ENCODE data around the gene FERMT2. TPM values are rescaled to one million over a fixed set of nuclear protein-coding genes. Genes with fewer than 3 reads are reported as not detected.
A peak's percentile ranks its signal among the peaks of the same experiment; 100 is the strongest.

Gene FERMT2
- total RNA-seq (ENCODE audit: insufficient read depth, low replicate concordance), result 383 TPM

- peak; percentile 94 for DNase-seq (ENCODE audit: low spot score)
Measured at GRCh38 chr14:52950898-52951680, at the start of gene FERMT2. TSS of gene FERMT2 (minus strand) at chr14:52951050. CDS start at chr14:52950568, 482 bp downstream.

- peak; percentile 63 for DNase-seq (ENCODE audit: low spot score)
Measured at GRCh38 chr14:52998376-52999015, 47.6 kb upstream of the FERMT2 start.

DNA sequence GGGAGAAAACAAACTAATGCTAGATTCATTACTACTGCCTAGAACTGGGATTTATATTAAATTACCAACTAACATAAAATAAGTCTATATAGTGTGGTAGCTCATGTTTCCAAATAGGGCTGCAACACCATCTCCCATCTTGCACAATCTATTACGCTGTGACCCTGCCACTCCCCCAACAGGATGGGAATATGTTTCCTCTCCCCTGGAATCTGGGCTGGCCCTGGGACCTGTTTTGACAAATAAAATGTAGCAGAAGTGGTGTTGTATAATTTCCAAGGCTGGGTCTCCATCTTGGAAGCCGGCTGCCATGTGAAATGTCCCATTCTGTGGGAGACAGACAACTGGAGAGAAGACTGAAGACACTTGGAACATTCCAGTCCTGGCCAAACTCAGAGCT, 45.6 kb upstream of the FERMT2 start:
- no peak for DNase-seq (ENCODE audit: low spot score)

DNA sequence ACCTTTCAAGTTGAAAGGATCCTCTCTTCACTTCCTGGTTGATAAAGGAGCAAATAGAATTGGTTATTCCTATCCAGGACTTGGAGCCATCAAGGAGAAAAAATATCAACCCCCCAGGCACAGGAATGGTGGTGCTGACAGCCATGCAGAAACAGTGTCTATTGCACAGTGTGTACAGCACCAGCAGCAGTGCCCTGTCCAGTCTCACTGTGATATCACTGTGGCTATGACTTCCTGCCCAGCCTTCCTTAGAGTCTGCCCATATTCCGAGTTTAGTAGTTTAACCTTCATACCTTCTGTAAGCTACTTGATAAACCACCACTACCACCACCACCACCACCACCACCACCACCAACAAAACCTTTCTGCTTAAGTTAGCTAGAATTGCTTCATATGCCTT, 45.1 kb upstream of the FERMT2 start:
- no peak for DNase-seq (ENCODE audit: low spot score)

GRCh38 chr14:52992236-52992870, 41.5 kb upstream of the FERMT2 start:
- peak; percentile 56 for DNase-seq (ENCODE audit: low spot score)

- no peak for DNase-seq (ENCODE audit: low spot score)
Measured at GRCh38 chr14:52988139-52988538, 37.3 kb upstream of the FERMT2 start.

GRCh38 chr14:52987514-52987913, 36.7 kb upstream of the FERMT2 start:
- no peak for DNase-seq (ENCODE audit: low spot score)

GRCh38 chr14:52987042-52987441, 36.2 kb upstream of the FERMT2 start:
- DNase-seq (ENCODE audit: low spot score), result no peak

DNA sequence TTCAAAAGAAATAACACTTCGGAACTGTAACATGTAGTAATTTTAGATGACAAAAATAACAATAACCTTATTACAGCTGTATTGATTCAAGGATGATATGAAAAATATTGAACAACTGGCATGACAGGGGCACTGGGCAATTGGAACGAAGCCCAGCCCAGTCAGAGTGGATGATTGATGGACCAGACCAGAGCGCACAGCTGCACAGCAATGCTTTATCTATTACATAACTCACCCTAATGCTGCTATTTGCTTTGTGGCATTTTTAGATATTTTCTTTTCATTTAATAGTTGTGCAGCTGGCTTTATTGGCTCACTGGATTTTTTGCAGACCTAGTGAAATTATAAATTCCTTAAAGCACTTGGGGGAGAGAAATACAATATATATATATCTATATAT, 26.9 kb upstream of the FERMT2 start:
- peak; percentile 60 for DNase-seq (ENCODE audit: low spot score)

GRCh38 chr14:52974406-52974805, 23.6 kb upstream of the FERMT2 start:
- DNase-seq (ENCODE audit: low spot score), result no peak

GRCh38 chr14:52961060-52961639, 10.3 kb upstream of the FERMT2 start:
- DNase-seq (ENCODE audit: low spot score), result peak; percentile 19

- no peak for DNase-seq (ENCODE audit: low spot score)
Measured at GRCh38 chr14:52960627-52961026, 9.8 kb upstream of the FERMT2 start.

GRCh38 chr14:52954346-52955214, 3.7 kb upstream of the FERMT2 start:
- DNase-seq (ENCODE audit: low spot score), result peak; percentile 86

- DNase-seq (ENCODE audit: low spot score), result peak; percentile 86
Measured at GRCh38 chr14:52951681-52952554, 1.1 kb upstream of the FERMT2 start.

GRCh38 chr14:52950410-52950897, 396 bp downstream of the FERMT2 start:
- peak; percentile 69 for DNase-seq (ENCODE audit: low spot score)

DNA sequence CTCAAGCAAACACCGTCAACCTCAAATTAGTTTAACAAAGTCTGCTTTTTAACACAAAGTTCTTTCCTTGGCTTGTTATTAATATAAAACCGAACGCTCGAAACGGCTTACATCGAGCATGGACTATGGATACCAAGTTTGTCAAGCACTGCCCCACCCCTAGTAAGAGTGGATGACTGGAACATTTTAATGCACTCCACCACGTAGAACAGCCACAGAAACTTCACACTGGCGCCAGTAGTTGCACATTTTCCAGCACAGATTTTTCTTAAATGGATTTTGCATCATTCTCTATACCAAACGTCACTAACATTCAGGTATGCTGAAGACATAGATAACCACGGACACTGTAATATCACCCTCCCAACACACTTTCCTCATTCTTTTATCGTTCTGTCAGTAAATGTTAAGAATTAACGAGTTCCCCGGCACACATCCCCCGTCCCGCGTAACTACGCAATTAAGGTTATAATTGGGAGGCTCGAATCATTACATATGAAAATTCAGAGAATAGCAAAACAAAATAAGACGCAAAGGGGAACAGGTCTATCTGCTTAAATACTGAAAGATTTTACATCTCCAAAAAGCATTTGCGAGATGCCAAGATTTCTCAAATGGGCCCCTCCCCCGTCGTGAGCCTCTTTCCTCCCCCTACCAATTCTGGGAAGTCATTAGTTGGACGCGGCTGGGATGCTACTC, 990 bp downstream of the FERMT2 start:
- DNase-seq (ENCODE audit: low spot score), result peak; percentile 85

- no peak for DNase-seq (ENCODE audit: low spot score)
Measured at GRCh38 chr14:52949249-52949648, 1.6 kb downstream of the FERMT2 start.

- no peak for DNase-seq (ENCODE audit: low spot score)
Measured at GRCh38 chr14:52948836-52949235, 2.0 kb downstream of the FERMT2 start.

DNA sequence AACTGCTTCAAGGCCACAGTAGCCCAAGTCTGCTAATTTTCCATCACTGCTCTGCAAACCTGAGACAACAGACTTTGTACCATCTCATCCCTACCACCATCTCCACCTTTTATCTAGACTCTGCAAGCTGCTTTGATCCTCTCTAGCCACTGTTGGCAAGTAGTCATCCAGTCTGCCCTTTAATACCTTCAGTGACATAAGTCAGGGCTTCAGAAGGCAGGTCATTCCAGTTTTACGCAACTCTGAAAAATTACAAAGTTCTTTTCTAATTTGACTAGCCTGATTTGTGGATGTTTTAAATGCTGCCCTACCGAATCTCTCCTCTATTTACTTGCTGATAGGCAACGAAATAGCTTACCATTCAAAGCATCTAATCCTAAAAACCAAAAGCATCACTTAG, 2.8 kb downstream of the FERMT2 start:
- DNase-seq (ENCODE audit: low spot score), result peak; percentile 16
